Stimulated activated CD4-positive, alpha-beta T cell treated with anti-CD3 and anti-CD28 coated beads, Interleukin-15, amount 100 ng/mL, for 1 hour (primary cell): Measurements from ENCODE around the gene SYT11.

Experiments
- DNase-seq, 2 donors: peaks; one replicate each; pipeline ENCODE4 v3.0.0-alpha.2; 2020; ENCODE audit warnings: low read depth in 1 of 2, low spot score in 1 of 2

The SYT11 gene

GRCh38 chr1:155934097-155934935, 74.9 kb downstream of the SYT11 start, which contains the start of gene KHDC4:
KHDC4 (minus strand) TSS chr1:155934413; CDS start chr1:155934373, 40 bp downstream.
- DNase-seq, result peak; percentile 81 to 87
